ENCODE results near the gene PDHX.

The PDHX gene

GRCh38 chr11:35029979-35030682, 113.7 kb downstream of the PDHX start:
- no peak for DNase-seq

- no peak for DNase-seq
Measured at GRCh38 chr11:35030716-35031213, 114.3 kb downstream of the PDHX start.

GRCh38 chr11:35031346-35031745, 114.9 kb downstream of the PDHX start:
- DNase-seq: no peak

- DNase-seq: no peak
Measured at GRCh38 chr11:35031867-35032266, 115.4 kb downstream of the PDHX start.

- no peak for DNase-seq
Measured at GRCh38 chr11:35033011-35033410, 116.6 kb downstream of the PDHX start.

GRCh38 chr11:35034401-35034800, 118.0 kb downstream of the PDHX start:
- no peak for DNase-seq

- no peak for DNase-seq
Measured at GRCh38 chr11:35035894-35036408, 119.5 kb downstream of the PDHX start.

- no peak for DNase-seq
Measured at GRCh38 chr11:35036639-35037038, 120.2 kb downstream of the PDHX start.

GRCh38 chr11:35038211-35038928, 122.0 kb downstream of the PDHX start:
- no peak for DNase-seq

- no peak for DNase-seq
Measured at GRCh38 chr11:35039076-35039475, 122.7 kb downstream of the PDHX start.

GRCh38 chr11:35040221-35040942, 124.0 kb downstream of the PDHX start:
- DNase-seq: no peak

GRCh38 chr11:35041070-35041554, 124.7 kb downstream of the PDHX start:
- no peak for DNase-seq

GRCh38 chr11:35042224-35042623, 125.8 kb downstream of the PDHX start:
- no peak for DNase-seq

- no peak for DNase-seq
Measured at GRCh38 chr11:35042913-35043312, 126.5 kb downstream of the PDHX start.

- DNase-seq: no peak
Measured at GRCh38 chr11:35043936-35044335, 127.5 kb downstream of the PDHX start.

GRCh38 chr11:35045236-35045820, 128.9 kb downstream of the PDHX start:
- no peak for DNase-seq

Data from NCI-H1105 treated with DMSO at 0.1 percent for 48 hours (cell line).